ENCODE data around the gene CDH10.

The CDH10 gene

GRCh38 chr5:24475101-24475500 is 169.7 kb downstream of the CDH10 start:
- DNase-seq, result no peak

GRCh38 chr5:24474685-24475084 is 170.1 kb downstream of the CDH10 start:
- no peak for DNase-seq

GRCh38 chr5:24472518-24472917 is 172.3 kb downstream of the CDH10 start:
- no peak for DNase-seq

GRCh38 chr5:24444414-24444813 is 200.4 kb downstream of the CDH10 start:
- DNase-seq, result no peak

GRCh38 chr5:24439465-24439864 is 205.3 kb downstream of the CDH10 start:
- no peak for DNase-seq

All from NCI-H2107 (cell line).